GM11168 (cell line): ENCODE data around the gene RRM2.

ENCODE experiments used
- in situ Hi-C: fragments of 300-500 bp; cut with MboI; formaldehyde crosslinking; loops from one replicate; pipeline ENCODE4 v1.12.0; 2022; ENCODE audit warnings: low sequenced_read_pairs; ENCODE audit not compliant: unreplicated experiment

Gene RRM2

GRCh38 chr2:10147050-10147660 is 24.6 kb downstream of the RRM2 start:
- in situ Hi-C loops, result loop anchor here (10.0 kb wide), 1 partner anchor 178 kb away; no protein-coding TSS in a partner anchor

DNA sequence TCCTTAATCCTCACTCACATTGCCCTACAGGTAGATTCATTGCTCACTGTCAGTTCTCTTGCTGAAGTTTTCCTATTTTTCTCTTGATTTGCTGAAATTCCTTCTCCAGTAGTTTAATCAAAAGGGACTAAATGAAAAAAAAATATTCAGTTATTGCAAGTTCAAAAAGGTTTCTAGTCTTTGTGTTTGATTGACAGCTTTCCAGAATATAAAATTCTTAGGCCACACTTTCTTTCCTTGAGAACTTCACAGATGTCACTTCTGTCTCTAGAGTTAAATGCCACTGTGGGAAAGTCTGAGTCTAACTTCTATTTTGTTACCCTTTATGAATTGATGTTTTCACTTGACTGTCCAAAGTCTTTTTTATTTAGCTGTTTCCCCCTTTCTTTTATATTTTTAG is 25.7 kb downstream of the RRM2 start:
- in situ Hi-C loops, result loop anchor here (10.0 kb wide), 1 partner anchor 177 kb away; no protein-coding TSS in a partner anchor

GRCh38 chr2:10149635-10150034 is 27.1 kb downstream of the RRM2 start:
- in situ Hi-C loops, result loop anchor here (10.0 kb wide), 1 partner anchor 175 kb away; no protein-coding TSS in a partner anchor

DNA sequence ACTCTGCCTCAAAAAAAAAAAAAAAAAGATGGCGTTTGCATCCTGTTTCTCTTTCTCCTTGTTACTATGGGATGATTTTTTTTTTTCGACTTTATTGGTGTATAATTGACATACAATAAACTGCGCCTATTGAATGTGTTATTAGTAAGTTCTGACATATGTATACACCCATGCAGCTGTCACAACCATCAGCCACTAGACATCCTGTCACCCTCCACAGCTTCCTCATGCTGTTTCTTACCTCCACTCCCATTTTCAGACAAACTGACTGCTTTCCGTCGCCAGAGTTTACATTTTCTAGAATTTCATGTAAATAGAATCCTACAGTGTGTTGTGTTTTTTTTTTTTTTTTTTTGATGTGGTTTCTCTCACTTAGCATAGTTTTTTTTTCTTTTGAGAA is 27.9 kb downstream of the RRM2 start:
- in situ Hi-C loops, result no loop called here

GRCh38 chr2:10151462-10151861 is 28.9 kb downstream of the RRM2 start:
- in situ Hi-C loops, result no loop called here

DNA sequence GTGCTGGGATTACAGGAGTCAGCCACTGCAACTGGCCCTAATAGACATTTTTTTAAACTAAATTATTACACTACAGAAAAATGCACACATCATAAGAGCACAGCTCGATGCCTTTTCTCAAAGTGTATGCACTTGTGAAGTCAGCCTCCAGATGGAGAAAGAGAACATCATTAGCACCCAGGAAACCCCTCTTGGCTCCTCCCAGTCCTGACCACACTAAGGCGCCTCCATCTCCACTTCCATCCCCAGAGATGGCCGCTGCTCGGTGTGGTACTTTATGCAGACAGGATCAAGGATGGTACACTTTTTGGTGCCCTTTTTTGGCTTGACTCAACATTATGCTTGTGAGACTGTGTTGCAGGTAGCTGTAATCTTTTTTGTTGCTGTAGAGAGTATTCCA is 34.8 kb downstream of the RRM2 start:
- in situ Hi-C loops, result no loop called here

DNA sequence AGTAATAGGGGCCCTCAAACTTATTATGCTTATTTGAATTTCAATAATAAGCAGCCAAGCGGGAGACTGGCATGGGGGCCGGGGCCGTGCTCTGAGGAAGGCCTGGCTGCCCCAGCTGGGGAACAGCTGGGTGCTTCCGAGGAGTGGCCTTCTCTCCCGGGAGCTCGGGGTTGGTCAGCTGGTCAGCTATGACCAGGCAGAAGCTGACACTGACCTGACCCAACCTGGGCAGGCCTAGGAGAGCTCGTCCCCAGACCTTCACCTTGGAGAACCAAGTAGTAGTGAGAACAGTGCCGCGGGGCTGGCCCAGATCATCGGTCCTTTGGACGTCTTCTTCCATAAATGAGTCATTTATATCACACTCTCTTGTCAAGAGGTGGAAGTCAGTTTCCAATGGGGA is 36.1 kb downstream of the RRM2 start:
- in situ Hi-C loops, result no loop called here

DNA sequence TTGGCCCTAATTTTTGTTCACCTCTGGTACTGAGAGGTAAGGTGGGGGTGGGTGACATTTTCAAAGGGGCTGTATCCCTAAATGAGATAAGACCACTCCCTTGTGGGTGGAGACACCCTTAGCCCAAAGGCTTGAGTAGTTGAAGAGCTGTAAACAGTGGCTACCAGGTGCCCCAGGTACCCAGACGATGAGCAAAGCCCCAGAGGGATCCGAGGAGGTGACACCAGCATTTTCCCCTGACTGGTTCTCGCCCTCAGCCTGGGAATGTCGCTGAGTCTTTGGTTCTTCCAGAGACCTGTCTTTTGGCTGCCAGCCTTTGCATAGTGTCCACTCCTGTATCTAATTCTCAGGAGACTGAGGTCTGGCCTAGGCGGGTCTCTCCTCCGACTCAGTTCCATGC is 36.5 kb downstream of the RRM2 start:
- in situ Hi-C loops, result no loop called here

DNA sequence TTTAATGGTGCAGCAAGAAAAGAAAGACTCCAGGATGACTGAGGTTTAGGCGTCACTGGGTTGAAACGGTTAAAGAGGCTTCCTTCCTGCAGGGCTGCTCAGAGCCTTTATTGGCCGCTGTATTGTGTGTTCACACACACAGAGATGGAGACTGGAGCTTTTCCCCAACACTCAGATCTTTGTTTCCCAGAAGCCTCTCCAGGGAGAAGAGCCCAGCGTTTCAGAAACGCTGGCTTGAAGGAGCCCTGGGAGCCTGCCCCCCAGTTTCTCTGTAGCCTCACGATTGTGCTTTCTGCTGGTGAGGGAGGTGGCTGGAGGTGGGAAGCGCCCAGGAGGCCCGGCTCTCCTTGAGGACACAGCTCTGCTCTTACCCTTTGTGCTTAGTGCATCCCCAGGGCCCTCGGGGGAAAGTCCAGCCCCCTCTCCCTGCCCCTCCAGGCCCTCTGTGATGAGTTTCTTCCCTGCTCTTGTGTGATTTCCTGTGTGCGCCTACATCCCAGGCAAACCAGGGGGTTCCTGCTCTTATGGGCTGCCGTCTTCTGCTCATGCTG is 37.1 kb downstream of the RRM2 start:
- in situ Hi-C loops, result no loop called here

- in situ Hi-C loops, result no loop called here
Measured at GRCh38 chr2:10160203-10160955, 37.8 kb downstream of the RRM2 start.

DNA sequence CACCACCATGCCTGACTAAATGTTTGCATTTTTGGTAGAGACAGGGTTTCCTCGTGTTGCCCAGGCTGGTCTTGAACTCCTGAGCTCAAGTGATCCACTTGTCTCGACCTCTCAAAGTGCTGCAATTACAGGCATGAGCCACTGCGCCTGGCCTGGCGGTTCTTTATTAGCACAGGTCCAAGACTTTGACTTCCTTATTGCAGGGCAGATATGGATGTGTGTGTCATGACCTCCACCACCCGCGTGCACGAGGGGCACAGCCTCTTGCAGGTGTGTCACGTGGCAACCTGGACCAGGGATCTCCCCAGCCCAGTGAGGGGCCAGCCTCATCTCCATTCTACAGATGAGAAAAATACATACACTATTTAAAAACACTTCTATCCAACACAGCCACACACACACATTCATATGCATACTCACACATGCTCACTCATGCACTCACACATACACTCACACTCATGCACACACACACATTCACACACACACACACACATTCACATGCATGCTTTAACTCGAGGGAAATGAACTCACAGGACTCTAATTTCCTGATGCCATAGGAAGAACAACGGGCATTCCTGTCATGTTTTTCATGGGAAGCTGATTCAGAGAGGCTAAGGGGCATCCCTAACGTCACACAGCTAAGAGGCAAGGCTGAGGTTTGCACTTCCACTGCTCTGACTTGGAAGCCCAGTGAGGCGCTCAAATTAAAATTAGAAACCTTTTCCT is 38.8 kb downstream of the RRM2 start:
- in situ Hi-C loops, result no loop called here

GRCh38 chr2:10161961-10162441 is 39.5 kb downstream of the RRM2 start:
- in situ Hi-C loops, result no loop called here

- in situ Hi-C loops, result no loop called here
Measured at GRCh38 chr2:10162586-10163497, 40.3 kb downstream of the RRM2 start.

DNA sequence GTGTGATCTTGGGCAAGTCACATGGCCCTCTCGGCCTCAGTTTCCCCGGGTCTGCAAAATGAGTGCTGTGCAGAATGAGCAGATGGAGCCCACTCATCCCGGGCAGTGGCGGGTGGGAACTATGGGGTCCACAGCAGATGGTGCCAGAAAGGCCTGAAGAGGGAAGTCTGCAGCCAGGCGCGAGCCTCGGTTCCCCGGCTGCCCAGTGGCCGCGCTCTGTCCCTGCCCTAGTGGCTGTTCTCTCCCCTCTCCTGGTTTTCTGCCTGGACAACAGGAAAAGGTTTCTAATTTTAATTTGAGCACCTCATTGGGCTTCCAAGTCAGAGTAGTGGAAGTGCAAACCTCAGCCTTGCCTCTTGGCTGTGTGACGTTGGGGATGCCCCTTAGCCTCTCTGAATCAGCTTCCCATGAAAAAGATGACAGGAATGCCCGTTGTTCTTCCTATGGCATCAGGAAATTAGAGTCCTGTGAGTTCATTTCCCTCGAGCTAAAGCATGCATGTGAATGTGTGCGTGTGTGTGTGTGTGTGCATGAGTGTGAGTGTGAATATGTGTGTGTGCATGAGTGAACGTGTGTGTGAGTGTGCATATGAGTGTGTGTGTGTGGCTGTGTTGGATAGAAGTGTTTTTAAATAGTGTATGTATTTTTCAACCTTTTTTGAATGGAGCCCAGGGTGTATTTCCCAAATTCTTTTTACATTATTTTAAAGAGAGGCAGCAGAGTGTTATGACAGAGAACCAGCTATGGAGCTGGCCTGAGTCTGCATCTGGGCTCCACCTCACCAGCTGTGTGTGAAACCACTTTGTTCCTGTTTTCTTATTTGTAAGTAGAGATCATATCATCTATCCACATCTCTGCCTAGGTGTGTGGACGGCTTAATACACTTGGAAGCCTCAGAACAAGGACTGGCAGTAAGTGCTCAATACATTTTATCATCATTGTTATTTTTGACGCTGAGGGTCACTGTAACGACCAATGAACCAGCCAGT is 41.3 kb downstream of the RRM2 start:
- in situ Hi-C loops, result no loop called here

DNA sequence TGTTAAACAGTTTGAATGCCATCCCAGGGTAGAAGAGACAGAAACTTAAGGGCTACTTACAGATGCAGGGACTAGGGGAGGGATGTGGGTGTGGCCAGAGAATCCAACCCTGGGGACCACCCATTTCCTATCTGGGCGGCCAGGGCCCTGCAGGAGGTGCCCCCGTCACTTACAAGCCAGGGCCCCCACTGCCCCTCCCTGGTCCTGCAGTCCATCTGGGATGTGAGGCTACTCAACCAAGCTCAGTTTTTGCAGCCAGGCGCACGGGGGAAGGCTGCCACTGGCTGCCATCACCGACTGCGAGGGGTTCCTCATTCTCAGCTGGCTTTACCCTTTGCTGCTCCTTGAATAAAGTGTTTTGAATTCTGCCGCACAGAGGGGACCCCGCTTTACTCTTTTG is 42.1 kb downstream of the RRM2 start:
- in situ Hi-C loops, result no loop called here

- in situ Hi-C loops, result no loop called here
Measured at GRCh38 chr2:10165282-10165681, 42.7 kb downstream of the RRM2 start.

- in situ Hi-C loops, result no loop called here
Measured at GRCh38 chr2:10165861-10166675, 43.5 kb downstream of the RRM2 start.
